Right cardiac atrium (tissue), 5 donors: Measurements from ENCODE around the gene CTRB1. TPM values are rescaled to one million over a fixed set of nuclear protein-coding genes. Genes with fewer than 3 reads are reported as not detected.

Experiments
- ATAC-seq, 2 donors: fragments of 200-7000 bp; cut with Tn5 transposase; one replicate each; pipeline versions ENCODE4 v1.8.0 to v1.9.1; 2020; ENCODE audit warnings: moderate library complexity in 2 of 2, mild to moderate bottlenecking in 1 of 2
- DNase-seq, 3 donors: peaks; one replicate each; pipeline ENCODE4 v3.0.0-alpha.2; 2020
- H3K27ac ChIP-seq: one replicate; pipeline ENCODE4 v1.5.1; 2013; ENCODE audit warnings: mild to moderate bottlenecking, low read length, control low read depth, moderate library complexity
- H3K27me3 ChIP-seq: one replicate; pipeline ENCODE4 v1.6.1; 2013; ENCODE audit not compliant: control insufficient read depth, insufficient read depth
- H3K4me1 ChIP-seq: one replicate; pipeline ENCODE4 v1.6.1; 2013; ENCODE audit warnings: low read length; ENCODE audit not compliant: control insufficient read depth, insufficient read depth
- H3K4me3 ChIP-seq: one replicate; pipeline ENCODE4 v1.5.1; 2013; ENCODE audit warnings: low read length, control low read depth
- H3K9me3 ChIP-seq: one replicate; pipeline ENCODE4 v1.6.1; 2013; ENCODE audit warnings: low read length; ENCODE audit not compliant: control insufficient read depth
- WGBS: extraction: QIAGEN DNeasy Blood & Tissue Kit; methylation state at CpG from one replicate; pipeline ENCODE4 v1.1.7; 2013; 5-methylcytosine and 5-hydroxymethylcytosine counted together
- intact Hi-C, 4 donors: fragments of 100-400 bp; cut with DNase I; formaldehyde crosslinking; loops; one replicate each; pipeline versions ENCODE4 v1.11.0 to v1.14.0; 2022 to 2023
- long read RNA-seq, 4 donors: library from polyadenylated mRNA; unstranded; transcript quantifications; one replicate each; pipeline ENCODE4 v2.0.0, GENCODE V29; 2020 to 2021
- polyA plus RNA-seq: library from polyadenylated mRNA; stranded (reverse); fragments of 200-250 nt; gene quantifications from one replicate; pipeline ENCODE4 v1.2.3, GENCODE V29; 2013
- total RNA-seq, 4 donors: library from RNA; stranded (reverse); fragmentation: NEBNext Ultra II Directional; extraction: Animal tissue kit (Norgen Biotek cat#: 25700); gene quantifications; one replicate each; pipeline ENCODE4 v1.2.1, GENCODE V29; 2021
- donor health status: healthy with polysubstance abuse.
- donor health status: DM: no; HTN: yes; CAD: no.
- donor health status: DM: no; HTN: no; CAD: no.
- donor health status: DM: no; HTN: yes; CAD: no; lungs with severe emphysema.
- donor health status: DM: yes; HTN: yes; CAD: no.

The CTRB1 gene
- total RNA-seq (under 1 TPM in 1 of 4 donors, not detected in 3; 0.62 TPM), polyA plus RNA-seq (0.27 TPM)
- long read RNA-seq, donor 1: 0 reads
- long read RNA-seq, donor 2: 0 reads
- long read RNA-seq, donor 3: 0 reads
- long read RNA-seq, donor 4: 0 reads

DNA sequence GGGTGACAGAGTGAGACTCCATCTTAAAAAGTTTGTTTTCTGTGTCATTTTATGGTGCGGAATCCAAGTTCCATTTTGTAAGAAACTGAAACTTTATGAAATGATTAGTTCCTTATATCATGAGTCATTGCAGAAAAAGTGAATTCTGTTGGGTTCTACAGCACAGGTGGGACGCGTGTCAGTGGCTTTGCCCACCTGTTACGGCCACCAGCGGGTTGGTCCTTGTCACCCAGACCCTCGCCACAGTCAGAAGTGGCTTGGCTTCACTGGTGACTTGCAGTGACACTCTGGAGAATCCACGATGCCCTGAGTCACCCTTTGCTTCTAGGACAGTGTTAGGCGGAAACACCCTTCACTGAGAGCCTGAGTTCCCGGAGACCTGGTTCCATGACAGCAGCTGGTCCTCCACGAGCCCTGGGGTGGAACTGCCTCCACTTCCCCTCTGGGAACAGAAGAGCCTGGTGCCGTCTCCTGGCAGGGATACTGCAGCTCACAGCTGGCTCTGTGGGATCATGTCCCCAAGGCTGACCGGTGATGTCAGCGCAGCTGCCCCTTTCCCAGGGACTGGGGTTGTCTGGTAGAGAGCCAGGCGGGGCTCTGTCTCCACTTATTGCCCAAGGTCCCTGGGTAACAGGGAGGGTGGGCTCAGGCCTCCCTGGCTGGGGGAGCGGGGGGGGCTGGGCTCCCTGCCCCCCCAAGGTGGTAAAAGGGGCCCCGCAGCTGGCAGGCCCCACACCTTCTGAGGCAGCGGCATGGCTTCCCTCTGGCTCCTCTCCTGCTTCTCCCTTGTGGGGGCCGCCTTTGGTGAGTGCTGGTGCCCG is at the start of gene CTRB1:
TSS of gene CTRB1 (plus strand) at position 733 of the 821 bp plus-strand sequence. CDS start at position 753, 20 bp downstream.
- no peaks in the 10 kb centered on the region for H3K4me1 ChIP-seq
- no peaks in the 10 kb centered on the region for H3K9me3 ChIP-seq
- 86% methylated on average over 19 of the region's 19 CpGs for WGBS
- H3K27me3 ChIP-seq: no peaks in the 10 kb centered on the region
- DNase-seq (no peak), ATAC-seq (peak; percentile 15 to 25)
- intact Hi-C loops: no loop called here
- no peak within 1 kb of the TSS for H3K4me3 ChIP-seq
- no peak within 1 kb of the TSS for H3K27ac ChIP-seq

DNA sequence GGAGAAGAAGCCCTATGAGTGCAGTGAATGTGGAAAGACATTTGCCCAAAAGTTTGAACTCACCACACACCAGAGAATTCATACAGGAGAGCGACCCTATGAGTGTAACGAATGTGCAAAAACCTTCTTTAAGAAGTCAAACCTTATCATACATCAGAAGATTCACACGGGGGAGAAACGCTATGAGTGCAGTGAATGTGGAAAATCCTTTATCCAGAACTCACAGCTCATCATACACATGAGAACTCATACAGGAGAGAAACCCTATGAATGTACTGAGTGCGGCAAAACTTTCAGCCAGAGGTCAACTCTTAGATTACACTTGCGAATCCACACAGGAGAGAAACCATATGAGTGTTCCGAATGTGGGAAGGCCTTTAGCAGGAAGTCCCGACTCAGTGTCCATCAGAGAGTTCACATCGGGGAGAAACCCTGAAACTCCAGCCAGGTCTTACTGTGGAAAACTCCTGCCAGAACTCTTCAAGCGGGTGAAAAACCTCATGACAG is 48.8 kb upstream of the CTRB1 start:
- ATAC-seq (no peak), DNase-seq (no peak)
- Histone ChIP-seq H3K9me3 (peaks cover 8% of the 10 kb centered on the region), H3K27ac (no peak overlapping the region), H3K4me1 (no peaks in the 10 kb centered on the region), H3K27me3 (no peaks in the 10 kb centered on the region), H3K4me3 (no peak overlapping the region)
- intact Hi-C loops: no loop called here
- 99% methylated on average over 10 of the region's 10 CpGs for WGBS

DNA sequence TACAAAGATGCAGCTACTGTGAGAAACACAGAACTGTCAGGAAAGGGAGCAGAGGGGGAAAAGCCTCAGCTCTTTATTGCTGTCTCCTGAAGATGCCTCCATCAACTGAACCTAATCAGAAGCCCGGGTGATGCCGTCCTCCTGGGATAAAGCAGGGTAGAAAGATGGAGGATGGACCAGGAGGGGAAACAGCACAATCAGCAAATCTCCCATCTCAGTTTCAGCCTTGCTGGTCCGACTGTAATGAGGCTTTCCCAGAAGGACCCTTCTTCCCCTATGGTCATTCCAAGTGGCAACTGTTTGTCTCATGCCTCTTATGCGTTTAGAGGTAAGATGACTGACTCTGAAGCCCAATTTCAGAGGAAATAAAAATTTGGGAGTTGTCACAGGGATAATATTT is 46.2 kb upstream of the CTRB1 start:
- no peaks in the 10 kb centered on the region for H3K27me3 ChIP-seq
- no peaks in the 10 kb centered on the region for H3K4me1 ChIP-seq
- H3K9me3 ChIP-seq: peaks cover 13% of the 10 kb centered on the region
- no peak overlapping the region for H3K4me3 ChIP-seq
- ATAC-seq: no peak
- intact Hi-C loops: no loop called here
- WGBS: 98% methylated on average over 4 of the region's 4 CpGs
- no peak for DNase-seq
- H3K27ac ChIP-seq: no peak overlapping the region

- ATAC-seq (no peak), DNase-seq (no peak)
- Histone ChIP-seq H3K9me3 (peaks cover 6% of the 10 kb centered on the region), H3K4me1 (no peaks in the 10 kb centered on the region), H3K27me3 (no peaks in the 10 kb centered on the region), H3K27ac (no peak overlapping the region), H3K4me3 (no peak overlapping the region)
- intact Hi-C loops: no loop called here
- WGBS: 98% methylated on average over 3 of the region's 3 CpGs
Measured at GRCh38 chr16:75175074-75175473, 43.7 kb upstream of the CTRB1 start.

DNA sequence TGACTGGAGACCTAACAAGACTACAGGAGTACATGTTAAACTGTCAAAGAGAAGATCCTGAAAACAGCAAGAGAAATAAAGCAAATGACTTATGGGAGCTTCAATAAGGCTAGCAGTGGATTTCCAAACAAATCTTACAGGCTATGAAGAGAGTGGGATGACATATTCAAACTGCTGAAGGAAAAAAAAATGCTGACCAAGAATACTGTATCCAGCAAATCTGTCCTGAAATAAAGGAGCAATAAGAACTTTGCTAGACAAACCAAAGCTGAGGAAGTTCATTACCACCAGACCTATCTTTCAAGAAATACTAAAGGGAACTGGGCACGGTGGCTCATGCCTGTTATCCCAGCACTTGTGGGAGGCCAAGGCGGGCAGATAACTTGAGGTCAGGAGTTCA is 41.9 kb upstream of the CTRB1 start:
- no peak for ATAC-seq
- 95% methylated on average over 2 of the region's 2 CpGs for WGBS
- Histone ChIP-seq H3K4me3 (no peak overlapping the region), H3K9me3 (peaks cover 5% of the 10 kb centered on the region), H3K4me1 (no peaks in the 10 kb centered on the region), H3K27me3 (no peaks in the 10 kb centered on the region), H3K27ac (no peak overlapping the region)
- no peak for DNase-seq
- intact Hi-C loops: no loop called here

GRCh38 chr16:75179208-75179607 is 39.6 kb upstream of the CTRB1 start:
- H3K27ac ChIP-seq: no peak overlapping the region
- H3K27me3 ChIP-seq: no peaks in the 10 kb centered on the region
- intact Hi-C loops: no loop called here
- DNase-seq (no peak), ATAC-seq (no peak)
- peaks cover 5% of the 10 kb centered on the region for H3K9me3 ChIP-seq
- no peak overlapping the region for H3K4me3 ChIP-seq
- H3K4me1 ChIP-seq: no peaks in the 10 kb centered on the region
- WGBS: 93% methylated on average over 6 of the region's 6 CpGs

- ATAC-seq (no peak), DNase-seq (no peak)
- Histone ChIP-seq H3K27me3 (no peaks in the 10 kb centered on the region), H3K4me3 (no peak overlapping the region), H3K4me1 (no peaks in the 10 kb centered on the region), H3K27ac (no peak overlapping the region), H3K9me3 (peaks cover 2% of the 10 kb centered on the region)
- intact Hi-C loops: no loop called here
- 31% methylated on average over 3 of the region's 3 CpGs for WGBS
Measured at GRCh38 chr16:75181630-75182029, 37.2 kb upstream of the CTRB1 start.

GRCh38 chr16:75188832-75189477 is 29.8 kb upstream of the CTRB1 start:
- Histone ChIP-seq H3K9me3 (no peaks in the 10 kb centered on the region), H3K27ac (no peak overlapping the region), H3K27me3 (no peaks in the 10 kb centered on the region), H3K4me3 (no peak overlapping the region), H3K4me1 (no peaks in the 10 kb centered on the region)
- intact Hi-C loops: no loop called here
- DNase-seq (no peak), ATAC-seq (no peak)
- WGBS: 87% methylated on average over 14 of the region's 14 CpGs

DNA sequence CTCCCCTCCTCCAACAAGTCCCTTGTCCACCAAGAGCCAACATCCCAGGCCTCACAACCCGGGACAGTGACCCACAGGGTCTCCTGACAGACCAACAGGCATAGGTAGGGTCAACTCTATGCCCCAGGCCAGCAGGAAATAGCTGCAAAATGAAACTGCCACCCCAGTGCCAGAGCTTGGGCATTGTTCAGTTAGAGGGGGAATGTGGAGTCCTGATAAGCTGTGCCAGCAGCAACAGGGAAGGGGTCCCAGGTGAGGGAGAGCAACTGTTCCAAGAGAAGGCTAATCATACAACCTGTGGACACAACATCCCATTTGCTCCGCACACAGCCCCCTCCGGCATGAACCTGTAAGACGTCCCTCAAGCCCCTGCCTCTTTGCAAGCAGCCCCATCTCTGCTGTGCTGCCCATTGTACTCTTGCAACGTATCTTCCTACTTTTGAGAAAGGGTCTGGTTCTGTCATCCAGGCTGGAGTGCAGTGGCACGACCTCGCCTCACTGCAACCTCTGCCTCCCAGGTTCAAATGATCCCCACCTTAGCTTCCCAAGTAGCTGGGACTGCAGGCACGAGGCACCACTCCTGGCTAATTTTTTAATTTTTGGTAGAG is 29.0 kb upstream of the CTRB1 start:
- no peak overlapping the region for H3K4me3 ChIP-seq
- 78% methylated on average over 8 of the region's 8 CpGs for WGBS
- intact Hi-C loops: no loop called here
- H3K27ac ChIP-seq: no peak overlapping the region
- H3K27me3 ChIP-seq: no peaks in the 10 kb centered on the region
- H3K4me1 ChIP-seq: no peaks in the 10 kb centered on the region
- ATAC-seq: no peak
- H3K9me3 ChIP-seq: no peaks in the 10 kb centered on the region
- DNase-seq: no peak

DNA sequence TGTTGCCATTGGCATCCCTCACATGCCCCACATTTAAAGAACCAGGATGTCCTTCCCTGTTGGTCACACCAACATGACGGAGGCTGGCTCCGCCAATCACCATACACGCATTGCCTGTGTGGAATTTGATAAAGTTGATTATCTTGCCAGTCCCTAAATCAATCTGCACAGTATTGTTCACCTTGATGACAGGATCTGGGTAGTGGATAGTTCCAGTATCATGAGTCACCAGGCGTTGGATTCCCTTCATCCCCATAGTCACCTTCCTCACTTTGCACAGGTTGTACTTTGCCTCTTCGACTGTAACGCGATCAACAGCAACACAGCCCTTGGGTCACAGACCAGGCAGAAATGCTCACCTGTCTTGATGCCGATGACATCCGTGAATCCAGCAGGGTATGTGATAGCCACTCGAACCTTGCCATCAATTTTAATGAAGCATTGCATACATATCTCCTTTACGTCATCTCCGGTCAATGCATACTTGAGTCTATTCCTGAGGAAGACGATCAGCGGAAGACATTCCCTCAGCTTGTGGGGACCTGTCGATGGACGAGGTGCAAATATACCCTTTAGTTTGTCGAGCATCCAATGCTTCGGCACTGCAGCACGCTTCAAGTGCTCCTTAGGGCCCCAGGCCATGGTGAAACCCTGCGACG is 26.1 kb upstream of the CTRB1 start:
- ATAC-seq (no peak), DNase-seq (no peak)
- H3K27me3 ChIP-seq: no peaks in the 10 kb centered on the region
- WGBS: 91% methylated on average over 21 of the region's 21 CpGs
- no peaks in the 10 kb centered on the region for H3K9me3 ChIP-seq
- no peaks in the 10 kb centered on the region for H3K4me1 ChIP-seq
- H3K4me3 ChIP-seq: no peak overlapping the region
- H3K27ac ChIP-seq: no peak overlapping the region
- intact Hi-C loops: no loop called here
